Measurements from ENCODE around the gene TRAM2.

DNA sequence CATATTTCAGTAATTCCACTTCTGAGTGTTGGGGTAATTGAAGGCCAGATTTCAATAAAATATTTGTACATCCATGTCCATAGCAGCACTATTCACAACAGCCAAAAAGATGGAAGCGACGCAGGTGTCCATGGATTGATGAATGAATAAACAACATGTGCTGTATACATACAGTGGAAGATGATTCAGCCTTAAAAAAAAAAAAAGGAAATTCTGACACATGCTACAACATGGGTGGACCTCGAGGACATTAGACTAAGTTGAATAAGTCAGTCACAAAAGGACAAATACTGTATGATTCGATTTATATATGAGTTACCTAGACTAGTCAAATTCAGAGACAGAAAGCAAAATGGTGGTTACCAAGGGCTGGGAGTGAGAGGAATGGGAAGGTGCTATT, 57.2 kb downstream of the TRAM2 start:
- TF ChIP-seq, protein P1, sequence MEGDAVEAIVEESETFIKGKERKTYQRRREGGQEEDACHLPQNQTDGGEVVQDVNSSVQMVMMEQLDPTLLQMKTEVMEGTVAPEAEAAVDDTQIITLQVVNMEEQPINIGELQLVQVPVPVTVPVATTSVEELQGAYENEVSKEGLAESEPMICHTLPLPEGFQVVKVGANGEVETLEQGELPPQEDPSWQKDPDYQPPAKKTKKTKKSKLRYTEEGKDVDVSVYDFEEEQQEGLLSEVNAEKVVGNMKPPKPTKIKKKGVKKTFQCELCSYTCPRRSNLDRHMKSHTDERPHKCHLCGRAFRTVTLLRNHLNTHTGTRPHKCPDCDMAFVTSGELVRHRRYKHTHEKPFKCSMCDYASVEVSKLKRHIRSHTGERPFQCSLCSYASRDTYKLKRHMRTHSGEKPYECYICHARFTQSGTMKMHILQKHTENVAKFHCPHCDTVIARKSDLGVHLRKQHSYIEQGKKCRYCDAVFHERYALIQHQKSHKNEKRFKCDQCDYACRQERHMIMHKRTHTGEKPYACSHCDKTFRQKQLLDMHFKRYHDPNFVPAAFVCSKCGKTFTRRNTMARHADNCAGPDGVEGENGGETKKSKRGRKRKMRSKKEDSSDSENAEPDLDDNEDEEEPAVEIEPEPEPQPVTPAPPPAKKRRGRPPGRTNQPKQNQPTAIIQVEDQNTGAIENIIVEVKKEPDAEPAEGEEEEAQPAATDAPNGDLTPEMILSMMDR (IDR thresholded peaks at IDR 0.05; ENCODE audit: low read depth, low read length, missing input control) = no peak
- TF ChIP-seq JUND (IDR thresholded peaks at IDR 0.05) (no peak), YY1 (IDR thresholded peaks at IDR 0.05) (no peak), RAD21 (IDR thresholded peaks at IDR 0.05) (no peak), EGR1 (IDR thresholded peaks at IDR 0.05; ENCODE audit: low read depth in 2 of 2) (no peak), TAF1 (conservative IDR thresholded peaks at IDR 0.05) (no peak), NR2F2 (IDR thresholded peaks at IDR 0.05) (no peak), GABPA (IDR thresholded peaks at IDR 0.05 in 1 of 2, conservative IDR thresholded peaks at IDR 0.05 in 1 of 2) (no peak), SP1 (IDR thresholded peaks at IDR 0.05) (no peak)
- TF ChIP-seq, protein P2, sequence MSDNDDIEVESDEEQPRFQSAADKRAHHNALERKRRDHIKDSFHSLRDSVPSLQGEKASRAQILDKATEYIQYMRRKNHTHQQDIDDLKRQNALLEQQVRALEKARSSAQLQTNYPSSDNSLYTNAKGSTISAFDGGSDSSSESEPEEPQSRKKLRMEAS (IDR thresholded peaks at IDR 0.05) = no peak
- TF ChIP-seq, protein P3, sequence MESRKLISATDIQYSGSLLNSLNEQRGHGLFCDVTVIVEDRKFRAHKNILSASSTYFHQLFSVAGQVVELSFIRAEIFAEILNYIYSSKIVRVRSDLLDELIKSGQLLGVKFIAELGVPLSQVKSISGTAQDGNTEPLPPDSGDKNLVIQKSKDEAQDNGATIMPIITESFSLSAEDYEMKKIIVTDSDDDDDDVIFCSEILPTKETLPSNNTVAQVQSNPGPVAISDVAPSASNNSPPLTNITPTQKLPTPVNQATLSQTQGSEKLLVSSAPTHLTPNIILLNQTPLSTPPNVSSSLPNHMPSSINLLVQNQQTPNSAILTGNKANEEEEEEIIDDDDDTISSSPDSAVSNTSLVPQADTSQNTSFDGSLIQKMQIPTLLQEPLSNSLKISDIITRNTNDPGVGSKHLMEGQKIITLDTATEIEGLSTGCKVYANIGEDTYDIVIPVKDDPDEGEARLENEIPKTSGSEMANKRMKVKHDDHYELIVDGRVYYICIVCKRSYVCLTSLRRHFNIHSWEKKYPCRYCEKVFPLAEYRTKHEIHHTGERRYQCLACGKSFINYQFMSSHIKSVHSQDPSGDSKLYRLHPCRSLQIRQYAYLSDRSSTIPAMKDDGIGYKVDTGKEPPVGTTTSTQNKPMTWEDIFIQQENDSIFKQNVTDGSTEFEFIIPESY (IDR thresholded peaks at IDR 0.05) = no peak
- TF ChIP-seq, protein P4, sequence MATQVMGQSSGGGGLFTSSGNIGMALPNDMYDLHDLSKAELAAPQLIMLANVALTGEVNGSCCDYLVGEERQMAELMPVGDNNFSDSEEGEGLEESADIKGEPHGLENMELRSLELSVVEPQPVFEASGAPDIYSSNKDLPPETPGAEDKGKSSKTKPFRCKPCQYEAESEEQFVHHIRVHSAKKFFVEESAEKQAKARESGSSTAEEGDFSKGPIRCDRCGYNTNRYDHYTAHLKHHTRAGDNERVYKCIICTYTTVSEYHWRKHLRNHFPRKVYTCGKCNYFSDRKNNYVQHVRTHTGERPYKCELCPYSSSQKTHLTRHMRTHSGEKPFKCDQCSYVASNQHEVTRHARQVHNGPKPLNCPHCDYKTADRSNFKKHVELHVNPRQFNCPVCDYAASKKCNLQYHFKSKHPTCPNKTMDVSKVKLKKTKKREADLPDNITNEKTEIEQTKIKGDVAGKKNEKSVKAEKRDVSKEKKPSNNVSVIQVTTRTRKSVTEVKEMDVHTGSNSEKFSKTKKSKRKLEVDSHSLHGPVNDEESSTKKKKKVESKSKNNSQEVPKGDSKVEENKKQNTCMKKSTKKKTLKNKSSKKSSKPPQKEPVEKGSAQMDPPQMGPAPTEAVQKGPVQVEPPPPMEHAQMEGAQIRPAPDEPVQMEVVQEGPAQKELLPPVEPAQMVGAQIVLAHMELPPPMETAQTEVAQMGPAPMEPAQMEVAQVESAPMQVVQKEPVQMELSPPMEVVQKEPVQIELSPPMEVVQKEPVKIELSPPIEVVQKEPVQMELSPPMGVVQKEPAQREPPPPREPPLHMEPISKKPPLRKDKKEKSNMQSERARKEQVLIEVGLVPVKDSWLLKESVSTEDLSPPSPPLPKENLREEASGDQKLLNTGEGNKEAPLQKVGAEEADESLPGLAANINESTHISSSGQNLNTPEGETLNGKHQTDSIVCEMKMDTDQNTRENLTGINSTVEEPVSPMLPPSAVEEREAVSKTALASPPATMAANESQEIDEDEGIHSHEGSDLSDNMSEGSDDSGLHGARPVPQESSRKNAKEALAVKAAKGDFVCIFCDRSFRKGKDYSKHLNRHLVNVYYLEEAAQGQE (IDR thresholded peaks at IDR 0.05) = no peak
- TF ChIP-seq, protein P5, sequence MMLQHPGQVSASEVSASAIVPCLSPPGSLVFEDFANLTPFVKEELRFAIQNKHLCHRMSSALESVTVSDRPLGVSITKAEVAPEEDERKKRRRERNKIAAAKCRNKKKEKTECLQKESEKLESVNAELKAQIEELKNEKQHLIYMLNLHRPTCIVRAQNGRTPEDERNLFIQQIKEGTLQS (IDR thresholded peaks at IDR 0.05) = no peak

Data from liver (tissue), 3 donors.